Measurements from ENCODE around the gene PRPF19. TPM values are rescaled to one million over a fixed set of nuclear protein-coding genes. Genes with fewer than 3 reads are reported as not detected.

Gene PRPF19
- total and polyA plus RNA-seq, 9 of the 15 experiments (the other 6 are each of a cell fraction or from before 2014, with no cell fraction given), result 9.4 to 212 (median 73.2) TPM

GRCh38 chr11:60913793-60914632, 7.6 kb upstream of the PRPF19 start, which contains the start of gene TMEM109 (continued):
- peak; percentile 2; the same call in 1 of the 2 replicates for TF ChIP-seq JUND (IDR thresholded peaks at IDR 0.05; ENCODE audit: borderline replicate concordance, low read depth, low read length)
- TF ChIP-seq JUND (tag; IDR thresholded peaks at IDR 0.05; ENCODE audit: borderline replicate concordance, low read depth, low read length), result no peak
- 0 out of 2 replicates have a peak, but pooled peaks have one; percentile 73 for TF ChIP-seq AFF4 (CRISPR knock-in tag; IDR thresholded peaks at IDR 0.05)
- TF ChIP-seq MAFK (IDR thresholded peaks at IDR 0.05; ENCODE audit: low read length), result no peak
- TF ChIP-seq, protein P1, sequence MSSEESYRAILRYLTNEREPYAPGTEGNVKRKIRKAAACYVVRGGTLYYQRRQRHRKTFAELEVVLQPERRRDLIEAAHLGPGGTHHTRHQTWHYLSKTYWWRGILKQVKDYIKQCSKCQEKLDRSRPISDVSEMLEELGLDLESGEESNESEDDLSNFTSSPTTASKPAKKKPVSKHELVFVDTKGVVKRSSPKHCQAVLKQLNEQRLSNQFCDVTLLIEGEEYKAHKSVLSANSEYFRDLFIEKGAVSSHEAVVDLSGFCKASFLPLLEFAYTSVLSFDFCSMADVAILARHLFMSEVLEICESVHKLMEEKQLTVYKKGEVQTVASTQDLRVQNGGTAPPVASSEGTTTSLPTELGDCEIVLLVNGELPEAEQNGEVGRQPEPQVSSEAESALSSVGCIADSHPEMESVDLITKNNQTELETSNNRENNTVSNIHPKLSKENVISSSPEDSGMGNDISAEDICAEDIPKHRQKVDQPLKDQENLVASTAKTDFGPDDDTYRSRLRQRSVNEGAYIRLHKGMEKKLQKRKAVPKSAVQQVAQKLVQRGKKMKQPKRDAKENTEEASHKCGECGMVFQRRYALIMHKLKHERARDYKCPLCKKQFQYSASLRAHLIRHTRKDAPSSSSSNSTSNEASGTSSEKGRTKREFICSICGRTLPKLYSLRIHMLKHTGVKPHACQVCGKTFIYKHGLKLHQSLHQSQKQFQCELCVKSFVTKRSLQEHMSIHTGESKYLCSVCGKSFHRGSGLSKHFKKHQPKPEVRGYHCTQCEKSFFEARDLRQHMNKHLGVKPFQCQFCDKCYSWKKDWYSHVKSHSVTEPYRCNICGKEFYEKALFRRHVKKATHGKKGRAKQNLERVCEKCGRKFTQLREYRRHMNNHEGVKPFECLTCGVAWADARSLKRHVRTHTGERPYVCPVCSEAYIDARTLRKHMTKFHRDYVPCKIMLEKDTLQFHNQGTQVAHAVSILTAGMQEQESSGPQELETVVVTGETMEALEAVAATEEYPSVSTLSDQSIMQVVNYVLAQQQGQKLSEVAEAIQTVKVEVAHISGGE (CRISPR knock-in tag; IDR thresholded peaks at IDR 0.05), result peak in 1 of 3 experiments; percentile 68; a peak in 2 of 6 replicates
- TF ChIP-seq NBN (IDR thresholded peaks at IDR 0.05; ENCODE audit: low read depth), result no peak
- TF ChIP-seq E2F4 (CRISPR knock-in tag; IDR thresholded peaks at IDR 0.05; ENCODE audit: low read depth), result peak; percentile 34; the same call in 1 of the 2 replicates
- no peak for TF ChIP-seq HMBOX1 (IDR thresholded peaks at IDR 0.05)
- peak; percentile 75; the same call in 1 of the 2 replicates for TF ChIP-seq ZBTB17 (CRISPR knock-in tag; IDR thresholded peaks at IDR 0.05)
- TF ChIP-seq, protein P2, sequence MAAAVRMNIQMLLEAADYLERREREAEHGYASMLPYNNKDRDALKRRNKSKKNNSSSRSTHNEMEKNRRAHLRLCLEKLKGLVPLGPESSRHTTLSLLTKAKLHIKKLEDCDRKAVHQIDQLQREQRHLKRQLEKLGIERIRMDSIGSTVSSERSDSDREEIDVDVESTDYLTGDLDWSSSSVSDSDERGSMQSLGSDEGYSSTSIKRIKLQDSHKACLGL (CRISPR knock-in tag; IDR thresholded peaks at IDR 0.05; ENCODE audit: borderline replicate concordance, poor library complexity, severe bottlenecking), result peak; percentile 15
- peak; percentile 37 for TF ChIP-seq PHF20 (IDR thresholded peaks at IDR 0.05; ENCODE audit: partially characterized antibody)
- TF ChIP-seq ZFP36 (IDR thresholded peaks at IDR 0.05; ENCODE audit: low read depth, low read length, partially characterized antibody), result no peak
- TF ChIP-seq TGIF2 (CRISPR knock-in tag; IDR thresholded peaks at IDR 0.05), result no peak
- peak; percentile 64; the same call in 1 of the 2 replicates for TF ChIP-seq LCOR (CRISPR knock-in tag; IDR thresholded peaks at IDR 0.05)
- TF ChIP-seq MCM3 (IDR thresholded peaks at IDR 0.05), result no peak
